Measurements from ENCODE around the gene IWS1.

- TF ChIP-seq CTCF (IDR thresholded peaks at IDR 0.05) (no peak), POLR2A (IDR thresholded peaks at IDR 0.05) (no peak)
These were observed 76.9 kb downstream of the IWS1 start for GRCh38 chr2:127449414-127449813.
